Measurements from ENCODE around the gene PTGFR. TPM values are rescaled to one million over a fixed set of nuclear protein-coding genes. Genes with fewer than 3 reads are reported as not detected.

The PTGFR gene
- total RNA-seq, 2 experiments from 2014 or later, result not detected

- ChIA-PET CTCF (ENCODE audit: unreplicated experiment) (no interaction called here), POLR2A (interaction anchor here (0.6 kb wide), 1 partner anchor 137 kb away, joined by 3 read pairs; no protein-coding TSS in a partner anchor)
- no peaks in the 10 kb centered on the region for H4K20me1 ChIP-seq (ENCODE audit: insufficient read depth, low read length)
- intact Hi-C loops (cut with micrococcal nuclease; ENCODE audit: unreplicated experiment), result no loop called here
- no peaks in the 10 kb centered on the region for H3K9me2 ChIP-seq (ENCODE audit: insufficient read depth, low read length)
- no peak overlapping the region for H2AFZ ChIP-seq (ENCODE audit: low read length)
- H3K36me3 ChIP-seq (ENCODE audit: insufficient read depth, low read length), result no peaks in the 10 kb centered on the region
- no peak for DNase-seq (ENCODE audit: low spot score)
- no TSS peak for BruUV-seq (replicated peaks)
- H3K4me1 ChIP-seq (ENCODE audit: insufficient read depth, low read length, poor library complexity, severe bottlenecking), result no peaks in the 10 kb centered on the region
- H3K4me3 ChIP-seq (ENCODE audit: low read depth, low read length, poor library complexity, severe bottlenecking), result no peak overlapping the region
- TF ChIP-seq EZH2phosphoT487 (IDR thresholded peaks at IDR 0.05; ENCODE audit: borderline replicate concordance, low read depth, low read length) (no peak), CTCF (conservative IDR thresholded peaks at IDR 0.05; ENCODE audit: low read length) (no peak)
- no peak overlapping the region for H3K4me2 ChIP-seq (ENCODE audit: low read length)
- no peaks in the 10 kb centered on the region for H3K9me3 ChIP-seq (ENCODE audit: low read length)
- H3K27ac ChIP-seq (ENCODE audit: low read depth, low read length, poor library complexity, severe bottlenecking), result no peak overlapping the region
- no peaks in the 10 kb centered on the region for H3K79me2 ChIP-seq (ENCODE audit: insufficient read depth, low read depth, low read length)
Measured at GRCh38 chr1:78520216-78520615, 29.4 kb downstream of the PTGFR start.

GRCh38 chr1:78520843-78521242 lies 30.1 kb downstream of the PTGFR start:
- Histone ChIP-seq H3K9me3 (ENCODE audit: low read length) (no peaks in the 10 kb centered on the region), H3K4me2 (ENCODE audit: low read length) (no peak overlapping the region), H2AFZ (ENCODE audit: low read length) (no peak overlapping the region), H3K4me3 (ENCODE audit: low read depth, low read length, poor library complexity, severe bottlenecking) (no peak overlapping the region), H3K36me3 (ENCODE audit: insufficient read depth, low read length) (no peaks in the 10 kb centered on the region), H3K27ac (ENCODE audit: low read depth, low read length, poor library complexity, severe bottlenecking) (no peak overlapping the region), H3K9me2 (ENCODE audit: insufficient read depth, low read length) (no peaks in the 10 kb centered on the region), H3K4me1 (ENCODE audit: insufficient read depth, low read length, poor library complexity, severe bottlenecking) (no peaks in the 10 kb centered on the region), H4K20me1 (ENCODE audit: insufficient read depth, low read length) (no peaks in the 10 kb centered on the region), H3K79me2 (ENCODE audit: insufficient read depth, low read depth, low read length) (no peaks in the 10 kb centered on the region)
- intact Hi-C loops (cut with micrococcal nuclease; ENCODE audit: unreplicated experiment), result no loop called here
- DNase-seq (ENCODE audit: low spot score), result no peak
- CTCF ChIA-PET (ENCODE audit: unreplicated experiment), result no interaction called here
- POLR2A ChIA-PET, result interaction anchor here (0.6 kb wide), 1 partner anchor 136 kb away, joined by 3 read pairs; no protein-coding TSS in a partner anchor
- TF ChIP-seq CTCF (conservative IDR thresholded peaks at IDR 0.05; ENCODE audit: low read length) (no peak), EZH2phosphoT487 (IDR thresholded peaks at IDR 0.05; ENCODE audit: borderline replicate concordance, low read depth, low read length) (no peak)
- BruUV-seq (replicated peaks), result no TSS peak

- no peaks in the 10 kb centered on the region for H3K79me2 ChIP-seq (ENCODE audit: insufficient read depth, low read depth, low read length)
- H3K4me1 ChIP-seq (ENCODE audit: insufficient read depth, low read length, poor library complexity, severe bottlenecking), result no peaks in the 10 kb centered on the region
- CTCF ChIA-PET (ENCODE audit: unreplicated experiment), result no interaction called here
- no peak for TF ChIP-seq EZH2phosphoT487 (IDR thresholded peaks at IDR 0.05; ENCODE audit: borderline replicate concordance, low read depth, low read length)
- no peak for TF ChIP-seq CTCF (conservative IDR thresholded peaks at IDR 0.05; ENCODE audit: low read length)
- no peak overlapping the region for H2AFZ ChIP-seq (ENCODE audit: low read length)
- no peak overlapping the region for H3K27ac ChIP-seq (ENCODE audit: low read depth, low read length, poor library complexity, severe bottlenecking)
- H3K9me3 ChIP-seq (ENCODE audit: low read length), result no peaks in the 10 kb centered on the region
- no TSS peak for BruUV-seq (replicated peaks)
- H3K4me2 ChIP-seq (ENCODE audit: low read length), result no peak overlapping the region
- no peaks in the 10 kb centered on the region for H3K9me2 ChIP-seq (ENCODE audit: insufficient read depth, low read length)
- no peaks in the 10 kb centered on the region for H4K20me1 ChIP-seq (ENCODE audit: insufficient read depth, low read length)
- H3K36me3 ChIP-seq (ENCODE audit: insufficient read depth, low read length), result no peaks in the 10 kb centered on the region
- no peak for DNase-seq (ENCODE audit: low spot score)
- no peak overlapping the region for H3K4me3 ChIP-seq (ENCODE audit: low read depth, low read length, poor library complexity, severe bottlenecking)
- POLR2A ChIA-PET, result no interaction called here
- intact Hi-C loops (cut with micrococcal nuclease; ENCODE audit: unreplicated experiment), result no loop called here
Measured at GRCh38 chr1:78522136-78522535, 31.4 kb downstream of the PTGFR start.

All from OCI-LY7 (cell line).